ENCODE data around the gene MMP20. TPM values are rescaled to one million over a fixed set of nuclear protein-coding genes. Genes with fewer than 3 reads are reported as not detected.

The MMP20 gene
- total RNA-seq, 4 donors from 2014 or later: not detected

DNA sequence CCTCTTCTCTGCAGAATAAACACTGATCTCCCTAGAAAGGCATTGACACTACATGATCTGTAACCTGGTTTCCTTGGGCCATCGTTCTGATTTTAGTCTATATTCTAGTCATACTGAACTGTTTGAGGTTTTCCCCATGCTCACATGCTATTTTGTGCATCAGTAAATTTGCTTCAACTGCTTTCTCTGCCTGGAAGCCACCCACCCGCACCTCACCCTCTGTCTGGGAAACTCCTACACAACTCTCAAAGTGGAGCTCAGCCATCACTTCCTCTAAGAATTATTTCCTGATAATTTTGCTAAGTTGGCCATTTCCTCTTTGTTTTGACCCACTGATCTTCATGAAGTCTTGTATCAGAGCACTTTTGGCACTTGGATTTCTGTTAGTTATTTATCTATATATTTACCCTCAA is 36.1 kb downstream of the MMP20 start:
- H3K27ac ChIP-seq: no peak overlapping the region
- DNase-seq (no peak), ATAC-seq (no peak)
- intact Hi-C loops (cut with DNase I; ENCODE audit: low total_unique reads) (no loop called here), in situ Hi-C loops (cut with MboI; ENCODE audit: low sequenced_read_pairs in 4 of 4) (no loop called here)
- no peaks in the 10 kb centered on the region for H3K9me3 ChIP-seq
- H3K27me3 ChIP-seq: no peaks in the 10 kb centered on the region
- TF ChIP-seq, protein P1, sequence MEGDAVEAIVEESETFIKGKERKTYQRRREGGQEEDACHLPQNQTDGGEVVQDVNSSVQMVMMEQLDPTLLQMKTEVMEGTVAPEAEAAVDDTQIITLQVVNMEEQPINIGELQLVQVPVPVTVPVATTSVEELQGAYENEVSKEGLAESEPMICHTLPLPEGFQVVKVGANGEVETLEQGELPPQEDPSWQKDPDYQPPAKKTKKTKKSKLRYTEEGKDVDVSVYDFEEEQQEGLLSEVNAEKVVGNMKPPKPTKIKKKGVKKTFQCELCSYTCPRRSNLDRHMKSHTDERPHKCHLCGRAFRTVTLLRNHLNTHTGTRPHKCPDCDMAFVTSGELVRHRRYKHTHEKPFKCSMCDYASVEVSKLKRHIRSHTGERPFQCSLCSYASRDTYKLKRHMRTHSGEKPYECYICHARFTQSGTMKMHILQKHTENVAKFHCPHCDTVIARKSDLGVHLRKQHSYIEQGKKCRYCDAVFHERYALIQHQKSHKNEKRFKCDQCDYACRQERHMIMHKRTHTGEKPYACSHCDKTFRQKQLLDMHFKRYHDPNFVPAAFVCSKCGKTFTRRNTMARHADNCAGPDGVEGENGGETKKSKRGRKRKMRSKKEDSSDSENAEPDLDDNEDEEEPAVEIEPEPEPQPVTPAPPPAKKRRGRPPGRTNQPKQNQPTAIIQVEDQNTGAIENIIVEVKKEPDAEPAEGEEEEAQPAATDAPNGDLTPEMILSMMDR (IDR thresholded peaks at IDR 0.05 in 4 of 5, conservative IDR thresholded peaks at IDR 0.05 in 1 of 5): no peak
- no peak for TF ChIP-seq POLR2A (IDR thresholded peaks at IDR 0.05)
- no peaks in the 10 kb centered on the region for H3K36me3 ChIP-seq
- no peaks in the 10 kb centered on the region for H3K4me1 ChIP-seq
- no peak overlapping the region for H3K4me3 ChIP-seq

- in situ Hi-C loops (cut with MboI; ENCODE audit: low sequenced_read_pairs in 4 of 4): no loop called here
Measured at GRCh38 chr11:102587722-102588121, 37.4 kb downstream of the MMP20 start.

DNA sequence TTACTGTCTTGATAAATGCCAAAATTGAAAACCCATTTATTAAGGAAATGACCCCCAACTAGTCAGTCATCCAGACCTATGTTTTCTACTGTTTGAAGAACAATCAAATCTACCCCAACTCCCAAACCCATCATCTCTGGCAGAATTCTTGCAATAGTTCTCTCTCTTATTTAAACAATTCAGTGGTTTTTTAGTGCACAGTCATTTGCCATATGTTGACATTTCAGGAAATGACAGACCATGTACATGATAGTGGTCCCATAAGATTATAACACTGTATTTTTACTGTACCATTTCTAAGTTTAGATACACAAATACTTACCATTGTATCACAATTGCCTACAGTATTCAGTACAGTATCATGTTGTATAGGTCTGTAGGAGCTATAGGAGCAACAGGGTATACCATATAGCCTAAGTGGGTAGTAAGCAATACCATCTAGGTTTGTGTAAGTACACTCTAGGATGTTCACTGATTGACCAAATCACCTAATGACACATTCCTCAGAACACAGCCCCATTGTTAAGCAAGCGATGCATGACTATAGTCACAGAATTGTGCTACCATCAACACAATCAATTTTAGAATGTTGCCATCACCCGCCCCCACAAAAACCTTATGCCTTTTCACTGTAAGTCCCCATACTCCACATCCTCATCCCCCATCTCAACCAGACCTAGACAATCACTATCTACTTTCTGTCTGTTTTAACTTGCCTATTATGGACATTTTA is 41.8 kb downstream of the MMP20 start:
- intact Hi-C loops (cut with DNase I; ENCODE audit: low total_unique reads) (no loop called here), in situ Hi-C loops (cut with MboI; ENCODE audit: low sequenced_read_pairs in 4 of 4) (no loop called here)
- Histone ChIP-seq H3K27me3 (no peaks in the 10 kb centered on the region), H3K36me3 (no peaks in the 10 kb centered on the region), H3K4me1 (no peaks in the 10 kb centered on the region), H3K9me3 (no peaks in the 10 kb centered on the region), H3K4me3 (no peak overlapping the region), H3K27ac (no peak overlapping the region)
- no peak for ATAC-seq
- DNase-seq: no peak
- no peak for TF ChIP-seq POLR2A (IDR thresholded peaks at IDR 0.05)
- TF ChIP-seq, protein P1 (IDR thresholded peaks at IDR 0.05 in 4 of 5, conservative IDR thresholded peaks at IDR 0.05 in 1 of 5): no peak

More at GRCh38 chr11:102587722-102588121, 37.4 kb downstream of the MMP20 start:
- DNase-seq (no peak), ATAC-seq (no peak)
- Histone ChIP-seq H3K27me3 (no peaks in the 10 kb centered on the region), H3K27ac (no peak overlapping the region), H3K4me3 (no peak overlapping the region), H3K36me3 (no peaks in the 10 kb centered on the region), H3K9me3 (no peaks in the 10 kb centered on the region), H3K4me1 (no peaks in the 10 kb centered on the region)
- intact Hi-C loops (cut with DNase I; ENCODE audit: low total_unique reads): no loop called here
- TF ChIP-seq POLR2A (IDR thresholded peaks at IDR 0.05): no peak
- TF ChIP-seq, protein P1 (IDR thresholded peaks at IDR 0.05 in 4 of 5, conservative IDR thresholded peaks at IDR 0.05 in 1 of 5): no peak

GRCh38 chr11:102582140-102582539 is 43.0 kb downstream of the MMP20 start:
- Histone ChIP-seq H3K9me3 (no peaks in the 10 kb centered on the region), H3K4me3 (no peak overlapping the region), H3K27me3 (no peaks in the 10 kb centered on the region), H3K36me3 (no peaks in the 10 kb centered on the region), H3K27ac (no peak overlapping the region), H3K4me1 (no peaks in the 10 kb centered on the region)
- TF ChIP-seq, protein P1 (IDR thresholded peaks at IDR 0.05 in 4 of 5, conservative IDR thresholded peaks at IDR 0.05 in 1 of 5): no peak
- TF ChIP-seq POLR2A (IDR thresholded peaks at IDR 0.05): no peak
- no peak for DNase-seq
- in situ Hi-C loops (cut with MboI; ENCODE audit: low sequenced_read_pairs in 4 of 4) (no loop called here), intact Hi-C loops (cut with DNase I; ENCODE audit: low total_unique reads) (no loop called here)
- ATAC-seq: no peak

- Histone ChIP-seq H3K27ac (no peak overlapping the region), H3K36me3 (no peaks in the 10 kb centered on the region), H3K4me1 (no peaks in the 10 kb centered on the region), H3K9me3 (no peaks in the 10 kb centered on the region), H3K4me3 (no peak overlapping the region), H3K27me3 (no peaks in the 10 kb centered on the region)
- DNase-seq (no peak), ATAC-seq (no peak)
- in situ Hi-C loops (cut with MboI; ENCODE audit: low sequenced_read_pairs in 4 of 4) (no loop called here), intact Hi-C loops (cut with DNase I; ENCODE audit: low total_unique reads) (no loop called here)
- no peak for TF ChIP-seq POLR2A (IDR thresholded peaks at IDR 0.05)
- TF ChIP-seq, protein P1 (IDR thresholded peaks at IDR 0.05 in 4 of 5, conservative IDR thresholded peaks at IDR 0.05 in 1 of 5): no peak
Measured at GRCh38 chr11:102581066-102581465, 44.1 kb downstream of the MMP20 start.

All from gastrocnemius medialis (tissue), 4 donors.